Subcutaneous abdominal adipose tissue (tissue), 5 donors: Measurements from ENCODE around the gene TCEANC2.
"Not testable (repeated sequence)": the region's sequence is repeated elsewhere in the genome, so short reads cannot be mapped to it uniquely, and the experiment has no call there.

Experiments used
- H3K27ac ChIP-seq: one replicate; pipeline ENCODE4 v1.7.0; 2013; ENCODE audit warnings: low read depth, mild to moderate bottlenecking, inconsistent platforms, low read length, moderate library complexity
- H3K27me3 ChIP-seq, 5 donors: one replicate each; pipeline ENCODE4 v1.7.0; 2013; ENCODE audit warnings: low read length in 5 of 5, inconsistent platforms in 1 of 5; ENCODE audit not compliant: control insufficient read depth in 5 of 5, insufficient read depth in 4 of 5
- H3K36me3 ChIP-seq, 5 donors: one replicate each; pipeline ENCODE4 v1.7.0; 2013; ENCODE audit warnings: low read length in 5 of 5; ENCODE audit not compliant: control insufficient read depth in 5 of 5, insufficient read depth in 5 of 5
- H3K4me1 ChIP-seq, 5 donors: one replicate each; pipeline ENCODE4 v1.7.0; 2013; ENCODE audit warnings: low read length in 5 of 5, mild to moderate bottlenecking in 3 of 5, moderate library complexity in 1 of 5; ENCODE audit not compliant: control insufficient read depth in 5 of 5, insufficient read depth in 5 of 5
- H3K4me3 ChIP-seq, 5 donors: one replicate each; pipeline ENCODE4 v1.7.0; 2013; ENCODE audit warnings: low read length in 5 of 5, low read depth in 1 of 5
- H3K9ac ChIP-seq, 5 donors: one replicate each; pipeline ENCODE4 v1.7.0; 2013; ENCODE audit warnings: low read length in 5 of 5, mild to moderate bottlenecking in 4 of 5, moderate library complexity in 3 of 5
- H3K9me3 ChIP-seq, 5 donors: one replicate each; pipeline ENCODE4 v1.7.0; 2013; ENCODE audit warnings: low read length in 5 of 5; ENCODE audit not compliant: control insufficient read depth in 5 of 5
- donor health status: healthy.
- donor health status: healthy.
- donor health status: healthy.
- donor health status: healthy.
- donor health status: healthy.

The TCEANC2 gene

GRCh38 chr1:54096877-54097240 lies 43.5 kb downstream of the TCEANC2 start:
- no peak overlapping the region for H3K9ac ChIP-seq
- peaks cover 0 to 26% (median 8%) of the 10 kb centered on the region in 5 donors for H3K4me1 ChIP-seq
- no peaks in the 10 kb centered on the region for H3K27me3 ChIP-seq
- no peak overlapping the region for H3K4me3 ChIP-seq
- H3K9me3 ChIP-seq = no peaks in the 10 kb centered on the region
- no peak overlapping the region for H3K27ac ChIP-seq
- peaks cover 4 to 10% (median 9%) of the 10 kb centered on the region in 5 donors for H3K36me3 ChIP-seq

GRCh38 chr1:54099061-54099610 lies 45.7 kb downstream of the TCEANC2 start:
- Histone ChIP-seq H3K4me3 (no peak overlapping the region), H3K9ac (no peak overlapping the region), H3K27me3 (no peaks in the 10 kb centered on the region), H3K9me3 (no peaks in the 10 kb centered on the region), H3K36me3 (peaks cover 0 to 14% (median 7%) of the 10 kb centered on the region in 5 donors), H3K4me1 (peaks cover 0 to 21% (median 8%) of the 10 kb centered on the region in 5 donors), H3K27ac (no peak overlapping the region)

- Histone ChIP-seq H3K4me3 (no peak overlapping the region), H3K27ac (no peak overlapping the region), H3K9me3 (no peaks in the 10 kb centered on the region), H3K4me1 (peaks cover 0 to 11% (median 8%) of the 10 kb centered on the region in 5 donors), H3K36me3 (peaks cover 0 to 14% (median 7%) of the 10 kb centered on the region in 5 donors), H3K9ac (no peak overlapping the region), H3K27me3 (no peaks in the 10 kb centered on the region)
These were observed 47.1 kb downstream of the TCEANC2 start for GRCh38 chr1:54100500-54100899.

- Histone ChIP-seq H3K27ac (no peak overlapping the region), H3K9ac (no peak overlapping the region), H3K4me3 (no peak overlapping the region), H3K27me3 (no peaks in the 10 kb centered on the region), H3K4me1 (peaks cover 0 to 2% (median 0%) of the 10 kb centered on the region in 5 donors), H3K36me3 (peaks cover 0 to 6% (median 0%) of the 10 kb centered on the region in 5 donors), H3K9me3 (no peaks in the 10 kb centered on the region)
These were observed 50.0 kb downstream of the TCEANC2 start for GRCh38 chr1:54103414-54103813.

- H3K36me3 ChIP-seq, H3K27ac ChIP-seq, H3K9me3 ChIP-seq, H3K9ac ChIP-seq, H3K4me1 ChIP-seq, H3K27me3 ChIP-seq, H3K4me3 ChIP-seq: not testable (repeated sequence)
These were observed 51.2 kb downstream of the TCEANC2 start for GRCh38 chr1:54104613-54105012.

GRCh38 chr1:54105080-54105479 lies 51.7 kb downstream of the TCEANC2 start:
- Histone ChIP-seq H3K4me1 (no peaks in the 10 kb centered on the region), H3K36me3 (peaks cover 0 to 6% (median 0%) of the 10 kb centered on the region in 5 donors)

GRCh38 chr1:54105736-54106269 lies 52.4 kb downstream of the TCEANC2 start:
- Histone ChIP-seq H3K36me3 (peaks cover 0 to 6% (median 0%) of the 10 kb centered on the region in 5 donors), H3K4me3 (no peak overlapping the region), H3K9me3 (no peaks in the 10 kb centered on the region), H3K27me3 (no peaks in the 10 kb centered on the region), H3K27ac (no peak overlapping the region), H3K4me1 (no peaks in the 10 kb centered on the region), H3K9ac (no peak overlapping the region)

More at GRCh38 chr1:54105080-54105479, 51.7 kb downstream of the TCEANC2 start:
- Histone ChIP-seq H3K9me3 (no peaks in the 10 kb centered on the region), H3K27ac (no peak overlapping the region), H3K4me3 (no peak overlapping the region), H3K27me3 (no peaks in the 10 kb centered on the region), H3K9ac (no peak overlapping the region)

- peaks cover 0 to 4% (median 0%) of the 10 kb centered on the region in 5 donors for H3K36me3 ChIP-seq
These were observed 53.7 kb downstream of the TCEANC2 start for GRCh38 chr1:54107131-54107530.

GRCh38 chr1:54108156-54108555 lies 54.7 kb downstream of the TCEANC2 start:
- Histone ChIP-seq H3K4me3 (no peak overlapping the region), H3K36me3 (no peaks in the 10 kb centered on the region), H3K9ac (no peak overlapping the region), H3K4me1 (no peaks in the 10 kb centered on the region), H3K27me3 (no peaks in the 10 kb centered on the region), H3K27ac (no peak overlapping the region), H3K9me3 (no peaks in the 10 kb centered on the region)

More at GRCh38 chr1:54107131-54107530, 53.7 kb downstream of the TCEANC2 start:
- no peak overlapping the region for H3K9ac ChIP-seq
- H3K27ac ChIP-seq = no peak overlapping the region
- no peaks in the 10 kb centered on the region for H3K4me1 ChIP-seq
- no peaks in the 10 kb centered on the region for H3K9me3 ChIP-seq
- no peaks in the 10 kb centered on the region for H3K27me3 ChIP-seq
- no peak overlapping the region for H3K4me3 ChIP-seq

GRCh38 chr1:54109129-54110090 lies 56.0 kb downstream of the TCEANC2 start:
- Histone ChIP-seq H3K4me3 (no peak overlapping the region), H3K27ac (no peak overlapping the region), H3K36me3 (no peaks in the 10 kb centered on the region), H3K4me1 (no peaks in the 10 kb centered on the region), H3K9me3 (no peaks in the 10 kb centered on the region), H3K27me3 (peaks cover 0 to 3% (median 0%) of the 10 kb centered on the region in 5 donors), H3K9ac (no peak overlapping the region)
